Measurements from ENCODE around the gene PDK2.
"Not testable (repeated sequence)": the region's sequence is repeated elsewhere in the genome, so short reads cannot be mapped to it uniquely, and the experiment has no call there.

Gene PDK2

DNA sequence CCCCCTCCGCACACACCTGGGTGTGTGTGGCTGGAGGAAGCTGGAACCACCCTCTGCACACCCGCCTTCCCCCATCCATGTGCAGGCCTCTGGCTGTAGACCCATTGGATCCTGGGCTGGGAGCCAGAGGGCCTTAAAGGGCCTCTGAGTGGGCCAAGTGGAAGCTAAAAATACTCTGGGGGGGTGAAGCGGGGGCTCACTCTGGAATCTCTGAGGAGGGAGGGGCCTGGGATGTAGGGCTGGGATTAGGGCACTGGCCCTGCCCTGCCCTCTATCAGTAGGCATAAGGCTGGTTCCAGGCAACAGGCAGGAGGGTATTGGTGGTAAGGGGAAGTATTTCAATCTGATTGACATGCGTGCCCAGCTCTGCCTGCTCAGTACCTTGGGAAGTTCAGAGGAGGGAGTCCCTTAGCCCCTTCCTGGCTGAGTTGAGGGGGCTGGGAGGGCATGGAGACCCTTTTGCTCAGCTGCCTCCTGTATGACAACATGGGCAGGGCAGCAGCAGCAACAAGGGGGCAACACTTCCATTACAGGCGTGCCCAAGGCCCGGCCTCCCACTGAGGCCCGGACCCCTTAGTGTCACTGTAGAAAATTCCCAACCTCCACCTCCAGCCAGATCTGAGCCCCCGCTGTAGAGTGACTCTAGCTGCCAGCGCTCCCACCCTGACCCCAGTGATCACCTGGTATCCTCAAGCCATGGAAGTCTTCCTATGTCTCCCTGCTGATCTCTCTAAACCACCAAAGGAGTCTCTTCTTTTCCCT is 34.0 kb upstream of the PDK2 start:
- TF ChIP-seq FOXM1 (IDR thresholded peaks at IDR 0.05; ENCODE audit: borderline replicate concordance) (no peak), L3MBTL2 (conservative IDR thresholded peaks at IDR 0.05) (no peak), HDGF (IDR thresholded peaks at IDR 0.05; ENCODE audit: borderline replicate concordance) (no peak), CTBP1 (IDR thresholded peaks at IDR 0.05; ENCODE audit: borderline replicate concordance) (no peak), FOXK2 (IDR thresholded peaks at IDR 0.05) (no peak), ELF4 (IDR thresholded peaks at IDR 0.05) (no peak), ZNF384 (IDR thresholded peaks at IDR 0.05) (no peak), BHLHE40 (IDR thresholded peaks at IDR 0.05; ENCODE audit: borderline replicate concordance) (no peak), TARDBP (IDR thresholded peaks at IDR 0.05) (no peak), ARNT (IDR thresholded peaks at IDR 0.05) (no peak), LEF1 (IDR thresholded peaks at IDR 0.05; ENCODE audit: borderline replicate concordance) (no peak), SP1 (IDR thresholded peaks at IDR 0.05) (no peak), SUZ12 (IDR thresholded peaks at IDR 0.05) (no peak), NFRKB (IDR thresholded peaks at IDR 0.05) (no peak), FOXA1 (IDR thresholded peaks at IDR 0.05) (no peak)
- TF ChIP-seq, protein P1, sequence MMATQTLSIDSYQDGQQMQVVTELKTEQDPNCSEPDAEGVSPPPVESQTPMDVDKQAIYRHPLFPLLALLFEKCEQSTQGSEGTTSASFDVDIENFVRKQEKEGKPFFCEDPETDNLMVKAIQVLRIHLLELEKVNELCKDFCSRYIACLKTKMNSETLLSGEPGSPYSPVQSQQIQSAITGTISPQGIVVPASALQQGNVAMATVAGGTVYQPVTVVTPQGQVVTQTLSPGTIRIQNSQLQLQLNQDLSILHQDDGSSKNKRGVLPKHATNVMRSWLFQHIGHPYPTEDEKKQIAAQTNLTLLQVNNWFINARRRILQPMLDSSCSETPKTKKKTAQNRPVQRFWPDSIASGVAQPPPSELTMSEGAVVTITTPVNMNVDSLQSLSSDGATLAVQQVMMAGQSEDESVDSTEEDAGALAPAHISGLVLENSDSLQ (IDR thresholded peaks at IDR 0.05) = no peak
- DNase-seq (ENCODE audit: extremely low spot score) = no peak
- CTCF ChIA-PET = interaction anchor here (1.5 kb wide), 1 partner anchor 34 kb away, joined by 4 read pairs; no protein-coding TSS in a partner anchor
- POLR2A ChIA-PET = interaction anchor here (1.4 kb wide), 1 partner anchor 35 kb away, joined by 3 read pairs; no protein-coding TSS in a partner anchor

- CTCF ChIA-PET = interaction anchor here (0.6 kb wide), 1 partner anchor 666 kb away, joined by 4 read pairs; no protein-coding TSS in a partner anchor
- DNase-seq (ENCODE audit: extremely low spot score); POLR2A ChIA-PET: not testable (repeated sequence)
Measured at GRCh38 chr17:50061713-50062045, 33.5 kb upstream of the PDK2 start.

- CTCF ChIA-PET = interaction anchor here (0.6 kb wide), 1 partner anchor 667 kb away, joined by 4 read pairs; no protein-coding TSS in a partner anchor
- no peak for TF ChIP-seq L3MBTL2 (conservative IDR thresholded peaks at IDR 0.05)
- no peak for TF ChIP-seq LEF1 (IDR thresholded peaks at IDR 0.05; ENCODE audit: borderline replicate concordance)
- no peak for TF ChIP-seq HDGF (IDR thresholded peaks at IDR 0.05; ENCODE audit: borderline replicate concordance)
- no peak for TF ChIP-seq ZNF384 (IDR thresholded peaks at IDR 0.05)
- DNase-seq (ENCODE audit: extremely low spot score) = no peak
- POLR2A ChIA-PET = no interaction called here
Measured at GRCh38 chr17:50062293-50063243, 32.6 kb upstream of the PDK2 start.

DNA sequence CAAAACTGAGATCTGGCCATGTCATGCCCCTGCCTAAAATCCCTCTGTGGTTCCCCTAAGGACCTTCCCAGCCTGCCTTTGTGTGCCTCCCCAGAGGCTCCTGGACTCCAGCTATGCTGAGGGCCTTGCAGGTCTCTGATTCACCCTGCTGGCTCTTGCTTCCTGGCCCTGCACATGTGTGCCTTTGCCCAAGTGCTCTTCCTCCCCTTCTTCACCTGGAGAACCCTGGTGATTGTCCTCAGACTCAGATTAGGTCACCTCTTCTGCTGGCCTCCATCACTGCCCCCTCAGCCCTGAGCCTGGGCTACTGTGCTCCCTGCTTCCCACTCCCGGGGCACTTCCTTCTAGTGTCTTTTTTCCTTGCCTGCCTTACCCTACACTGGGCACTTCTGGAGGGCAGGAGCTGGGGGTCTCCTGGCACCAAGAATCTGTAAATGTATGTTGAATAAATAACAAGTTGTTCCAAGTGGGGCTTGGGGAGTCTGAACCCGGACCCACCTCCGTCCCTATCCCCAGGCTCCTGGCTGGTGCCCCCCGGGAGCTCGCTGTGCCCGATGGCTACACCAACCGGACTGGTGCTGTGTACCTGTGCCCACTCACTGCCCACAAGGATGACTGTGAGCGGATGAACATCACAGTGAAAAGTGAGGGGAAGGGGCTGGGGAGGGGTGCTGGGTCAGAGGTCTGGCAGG is 31.4 kb upstream of the PDK2 start:
- no peak for DNase-seq (ENCODE audit: extremely low spot score)
- ChIA-PET CTCF (no interaction called here), POLR2A (interaction anchor here (1.7 kb wide), 1 partner anchor 7 kb away, joined by 5 read pairs; the partner anchor contains the start of gene ITGA3)
- TF ChIP-seq HDGF (IDR thresholded peaks at IDR 0.05; ENCODE audit: borderline replicate concordance) = no peak
- no peak for TF ChIP-seq FOXM1 (IDR thresholded peaks at IDR 0.05; ENCODE audit: borderline replicate concordance)
- TF ChIP-seq CTBP1 (IDR thresholded peaks at IDR 0.05; ENCODE audit: borderline replicate concordance) = no peak
- TF ChIP-seq, protein P1 (IDR thresholded peaks at IDR 0.05) = no peak
- TF ChIP-seq NFRKB (IDR thresholded peaks at IDR 0.05) = no peak
- TF ChIP-seq SUZ12 (IDR thresholded peaks at IDR 0.05) = no peak
- TF ChIP-seq LEF1 (IDR thresholded peaks at IDR 0.05; ENCODE audit: borderline replicate concordance) = no peak
- no peak for TF ChIP-seq FOXA1 (IDR thresholded peaks at IDR 0.05)
- TF ChIP-seq ARNT (IDR thresholded peaks at IDR 0.05) = no peak
- no peak for TF ChIP-seq ELF4 (IDR thresholded peaks at IDR 0.05)
- TF ChIP-seq TARDBP (IDR thresholded peaks at IDR 0.05) = no peak
- no peak for TF ChIP-seq SP1 (IDR thresholded peaks at IDR 0.05)
- TF ChIP-seq L3MBTL2 (conservative IDR thresholded peaks at IDR 0.05) = no peak

DNA sequence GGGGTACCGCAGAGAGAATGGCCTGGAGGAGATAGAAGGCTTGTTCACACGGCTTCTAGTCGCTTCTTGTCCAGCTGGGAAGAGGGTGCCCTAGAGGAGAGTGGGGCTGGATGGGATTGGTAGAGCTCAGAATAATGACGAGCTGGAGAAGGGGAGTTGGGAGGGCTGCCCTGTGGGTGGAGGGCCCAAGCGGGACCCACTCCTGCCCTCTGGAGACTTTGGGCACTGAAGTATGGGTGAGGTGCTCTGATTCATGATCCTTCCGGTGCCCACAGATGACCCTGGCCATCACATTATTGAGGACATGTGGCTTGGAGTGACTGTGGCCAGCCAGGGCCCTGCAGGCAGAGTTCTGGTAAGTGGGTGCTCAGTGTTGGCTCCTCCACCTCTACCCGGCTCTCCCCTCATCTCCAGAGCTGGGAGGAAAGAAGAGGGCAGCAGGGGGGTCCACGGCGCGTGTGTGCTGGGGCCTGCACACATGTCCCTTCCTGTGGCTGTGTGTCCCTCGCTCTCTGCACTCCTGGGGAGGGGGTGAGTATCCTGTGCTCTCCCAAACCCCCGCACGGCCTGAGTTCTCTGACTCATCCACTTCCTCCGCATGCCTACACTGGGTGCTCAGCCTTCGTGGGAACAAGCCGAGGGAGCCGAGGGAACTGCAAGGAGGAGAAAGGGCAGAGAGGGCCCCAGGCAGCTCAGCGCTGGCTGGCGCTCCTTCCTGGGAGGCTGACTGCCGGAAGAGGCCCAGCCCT is 30.7 kb upstream of the PDK2 start:
- DNase-seq (ENCODE audit: extremely low spot score) = no peak
- ChIA-PET POLR2A (interaction anchor here (1.3 to 1.7 kb wide), 2 partner anchors 8 to 9 kb away, joined by 3 to 5 read pairs; partner anchors contain the start of gene ITGA3), CTCF (interaction anchor here (0.5 to 1.3 kb wide), 2 partner anchors 15 to 208 kb away, joined by 4 read pairs; no protein-coding TSS in a partner anchor)
- TF ChIP-seq ELF4 (IDR thresholded peaks at IDR 0.05) = no peak

DNA sequence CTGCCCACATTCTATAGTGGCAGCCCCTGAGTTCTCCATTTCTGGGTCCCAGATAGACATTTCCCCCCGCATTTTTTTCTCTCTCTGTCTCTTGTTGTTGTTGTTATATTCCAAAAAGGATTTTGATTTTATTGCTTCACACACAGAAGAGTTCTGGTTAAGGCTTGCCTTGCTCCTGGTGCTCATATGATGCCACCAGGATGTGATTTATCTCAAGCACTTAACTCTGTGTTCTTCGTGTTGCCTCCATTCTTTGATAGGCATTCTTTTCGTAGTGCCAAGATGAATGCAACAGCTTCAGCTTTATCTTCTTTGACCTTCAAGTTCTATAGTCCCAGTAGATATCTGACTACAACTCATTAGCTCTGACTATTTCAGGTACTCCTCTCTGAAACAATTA is 30.1 kb upstream of the PDK2 start:
- TF ChIP-seq ZNF384 (IDR thresholded peaks at IDR 0.05) (no peak), FOXM1 (IDR thresholded peaks at IDR 0.05; ENCODE audit: borderline replicate concordance) (no peak)
- DNase-seq (ENCODE audit: extremely low spot score) = no peak
- ChIA-PET POLR2A (interaction anchor here (1.3 to 1.7 kb wide), 2 partner anchors 9 kb away, joined by 3 to 5 read pairs; partner anchors contain the start of gene ITGA3), CTCF (interaction anchor here (0.5 to 1.3 kb wide), 3 partner anchors 15 to 414 kb away, joined by 3 to 4 read pairs (median 4); no protein-coding TSS in a partner anchor)

All from HEK293T (cell line).